BLaER1 (cell line): Measurements from ENCODE around the gene ESYT1.

ENCODE experiments used
- H3K27ac ChIP-seq: shearing (Covaris generic); formaldehyde crosslinking; 2 replicates; pipeline ENCODE4 v1.8.1; 2022
- H3K27me3 ChIP-seq: shearing (Covaris generic); formaldehyde crosslinking; 2 replicates; pipeline ENCODE4 v1.8.1; 2022
- H3K36me3 ChIP-seq: shearing (Covaris generic); formaldehyde crosslinking; 2 replicates; pipeline ENCODE4 v1.8.1; 2022
- H3K4me1 ChIP-seq: shearing (Covaris generic); formaldehyde crosslinking; 2 replicates; pipeline ENCODE4 v1.8.1; 2022
- H3K4me2 ChIP-seq: shearing (Covaris generic); formaldehyde crosslinking; 2 replicates; pipeline ENCODE4 v1.8.1; 2022
- H3K4me3 ChIP-seq: shearing (Covaris generic); formaldehyde crosslinking; 2 replicates; pipeline ENCODE4 v1.8.1; 2022
- H3K9ac ChIP-seq: shearing (Covaris generic); formaldehyde crosslinking; 2 replicates; pipeline ENCODE4 v1.8.1; 2022
- H3K9me3 ChIP-seq: shearing (Covaris generic); formaldehyde crosslinking; 2 replicates; pipeline ENCODE4 v1.8.1; 2022
- H4K20me1 ChIP-seq: shearing (Covaris generic); formaldehyde crosslinking; 2 replicates; pipeline ENCODE4 v1.8.1; 2022
- Cebpa-rat ChIP-seq: shearing (Covaris generic); IDR thresholded peaks from 2 replicates; pipeline ENCODE4 v1.8.1; 2022

Gene ESYT1

DNA sequence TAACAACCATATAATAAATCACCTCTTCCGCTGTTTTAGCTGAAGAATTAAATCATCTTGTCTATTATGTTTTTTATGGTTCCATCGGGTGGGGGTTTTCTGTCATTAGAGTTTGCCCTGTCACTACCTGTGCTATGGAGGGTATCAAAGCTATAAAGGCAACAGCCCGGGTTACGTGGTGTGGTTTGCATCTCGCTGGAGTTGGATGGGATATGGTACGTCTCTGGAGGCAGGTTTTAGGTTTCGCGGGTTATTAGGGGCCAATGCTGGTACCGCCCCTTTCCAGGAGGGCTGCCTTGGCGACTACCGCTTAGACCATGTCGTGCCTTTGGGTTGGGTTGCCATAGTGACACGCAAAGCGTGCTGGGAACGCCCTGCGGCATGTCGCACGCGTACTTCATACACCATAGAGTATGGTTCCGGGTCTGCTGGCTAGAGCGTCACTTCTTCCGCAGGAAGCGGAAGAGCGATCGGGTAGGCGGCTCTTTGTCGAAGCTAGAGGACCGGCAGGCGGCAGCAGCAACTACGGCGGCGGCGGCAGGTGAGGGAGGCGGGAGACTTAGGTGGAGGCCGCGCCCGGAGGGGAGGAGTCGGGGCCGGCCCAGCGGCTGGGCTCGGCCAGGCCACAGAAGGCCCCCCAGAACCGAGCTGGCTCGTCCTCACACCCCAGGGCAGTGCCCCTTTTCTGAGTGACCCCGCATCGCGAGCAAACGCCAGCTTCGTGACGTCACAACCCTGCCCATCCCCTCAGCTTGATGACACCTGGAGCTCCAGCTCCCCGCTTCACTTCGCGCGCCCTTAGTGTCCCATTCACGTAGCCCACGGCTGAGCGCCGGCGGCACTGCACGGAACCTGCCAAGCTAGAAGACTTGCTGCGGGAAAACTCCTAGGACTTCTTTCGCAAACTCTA is 10.0 kb upstream of the ESYT1 start, which contains the start of gene ZC3H10:
Gene ZC3H10 (plus strand): TSS at position 489 of the 910 bp plus-strand sequence. CDS start 2,297 bp downstream, outside the sequence.
- TF ChIP-seq Cebpa-rat, result no peak

DNA sequence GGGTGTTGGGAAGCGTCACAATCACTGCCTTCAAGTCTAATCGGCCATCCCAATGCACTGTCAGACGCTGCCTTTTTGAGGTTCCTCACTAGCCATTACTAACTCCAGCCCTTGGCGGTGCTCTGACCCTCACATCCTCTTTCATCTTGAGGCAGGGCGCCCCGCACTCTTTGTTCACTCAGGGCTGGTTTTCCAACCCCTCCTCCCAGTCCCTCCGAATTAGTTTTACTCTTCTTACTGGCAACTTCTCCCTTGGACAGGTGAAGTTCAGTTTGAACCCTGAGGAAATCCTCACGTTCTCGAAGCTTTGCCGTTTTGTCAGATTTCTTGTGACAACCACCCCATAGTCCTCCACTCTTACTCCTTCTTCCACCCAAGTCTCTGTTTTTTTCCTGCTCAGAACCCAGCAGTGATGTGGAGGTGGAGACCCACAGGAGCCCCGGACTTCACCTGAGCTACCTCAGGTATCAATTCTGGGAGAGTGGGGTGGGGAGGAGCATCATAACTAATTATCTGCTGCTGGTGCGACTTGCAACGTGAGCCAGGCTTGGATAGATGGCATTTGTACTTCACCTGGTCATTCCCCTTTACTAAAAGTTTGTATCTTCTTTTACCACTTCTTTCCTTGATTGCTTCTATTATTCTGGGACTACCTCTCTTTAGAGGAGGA is 9.2 kb upstream of the ESYT1 start:
- Histone ChIP-seq H3K9me3 (no peaks in the 10 kb centered on the region), H3K4me2 (peak overlapping the region; percentile 93), H3K27ac (peak overlapping the region; percentile 74), H3K36me3 (peaks cover 30% of the 10 kb centered on the region), H3K27me3 (no peaks in the 10 kb centered on the region), H3K4me1 (peaks cover 25% of the 10 kb centered on the region), H4K20me1 (peaks cover 9% of the 10 kb centered on the region; the same call in 1 of the 2 replicates), H3K9ac (peak overlapping the region; percentile 81), H3K4me3 (peak overlapping the region; percentile 78)
- no peak for TF ChIP-seq Cebpa-rat

More for the DNA sequence above, 10.0 kb upstream of the ESYT1 start, which contains the start of gene ZC3H10:
- no peaks in the 10 kb centered on the region for H3K27me3 ChIP-seq
- peak within 1 kb of the TSS; percentile 94 for H3K27ac ChIP-seq
- H3K36me3 ChIP-seq, result peaks cover 38% of the 10 kb centered on the region
- peaks cover 9% of the 10 kb centered on the region; the same call in 1 of the 2 replicates for H4K20me1 ChIP-seq
- peak within 1 kb of the TSS; percentile 93 for H3K4me2 ChIP-seq
- no peaks in the 10 kb centered on the region for H3K9me3 ChIP-seq
- H3K4me3 ChIP-seq, result peak within 1 kb of the TSS; percentile 78
- peaks cover 25% of the 10 kb centered on the region for H3K4me1 ChIP-seq
- H3K9ac ChIP-seq, result peak within 1 kb of the TSS; percentile 95

GRCh38 chr12:56119361-56119796 is 8.7 kb upstream of the ESYT1 start:
- H3K36me3 ChIP-seq, result peaks cover 24% of the 10 kb centered on the region
- H3K9ac ChIP-seq, result peak overlapping the region; percentile 81
- peaks cover 25% of the 10 kb centered on the region for H3K4me1 ChIP-seq
- TF ChIP-seq Cebpa-rat, result no peak
- no peaks in the 10 kb centered on the region for H3K27me3 ChIP-seq
- H3K27ac ChIP-seq, result peak overlapping the region; percentile 74; the same call in 1 of the 2 replicates
- peaks cover 9% of the 10 kb centered on the region; the same call in 1 of the 2 replicates for H4K20me1 ChIP-seq
- H3K4me3 ChIP-seq, result peak overlapping the region; percentile 78
- H3K4me2 ChIP-seq, result peak overlapping the region; percentile 93
- no peaks in the 10 kb centered on the region for H3K9me3 ChIP-seq

DNA sequence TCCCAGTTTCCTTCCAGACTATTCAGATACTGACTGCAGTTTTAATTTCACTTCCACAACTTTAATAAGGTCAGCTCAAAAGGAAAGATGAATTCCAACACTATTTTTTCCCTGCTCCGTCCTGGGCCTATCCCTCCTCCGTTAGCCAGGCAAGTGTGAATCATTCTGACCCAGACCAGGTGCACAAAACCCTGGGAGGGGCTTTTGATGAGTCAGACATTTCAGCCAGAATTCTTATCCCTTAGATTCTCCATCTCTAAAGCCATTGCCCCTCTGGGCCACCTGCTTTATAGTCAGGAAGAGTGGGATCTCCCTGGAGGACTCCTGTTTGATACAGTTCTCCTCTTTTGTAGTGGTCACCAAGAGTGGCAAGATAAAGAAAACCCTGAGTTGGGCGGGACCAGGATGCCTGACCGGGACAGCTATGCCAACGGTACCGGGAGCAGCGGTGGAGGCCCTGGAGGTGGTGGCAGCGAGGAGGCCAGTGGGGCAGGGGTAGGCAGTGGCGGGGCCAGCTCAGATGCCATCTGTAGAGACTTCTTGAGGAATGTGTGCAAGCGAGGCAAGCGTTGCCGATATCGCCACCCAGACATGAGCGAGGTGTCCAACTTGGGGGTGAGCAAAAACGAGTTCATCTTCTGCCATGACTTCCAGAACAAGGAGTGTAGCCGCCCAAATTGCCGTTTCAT is 7.8 kb upstream of the ESYT1 start:
- H3K4me2 ChIP-seq, result peak overlapping the region; percentile 93
- H3K9ac ChIP-seq, result no peak overlapping the region; the same call in 1 of the 2 replicates
- H3K27ac ChIP-seq, result no peak overlapping the region
- no peaks in the 10 kb centered on the region for H3K9me3 ChIP-seq
- H4K20me1 ChIP-seq, result peaks cover 9% of the 10 kb centered on the region; the same call in 1 of the 2 replicates
- TF ChIP-seq Cebpa-rat, result no peak
- H3K36me3 ChIP-seq, result peaks cover 25% of the 10 kb centered on the region
- no peaks in the 10 kb centered on the region for H3K27me3 ChIP-seq
- H3K4me3 ChIP-seq, result no peak overlapping the region
- H3K4me1 ChIP-seq, result peaks cover 28% of the 10 kb centered on the region

- Histone ChIP-seq H4K20me1 (peaks cover 9% of the 10 kb centered on the region; the same call in 1 of the 2 replicates), H3K27me3 (no peaks in the 10 kb centered on the region), H3K9me3 (no peaks in the 10 kb centered on the region), H3K27ac (no peak overlapping the region), H3K36me3 (peaks cover 26% of the 10 kb centered on the region), H3K4me2 (no peak overlapping the region), H3K4me1 (peaks cover 33% of the 10 kb centered on the region), H3K4me3 (no peak overlapping the region), H3K9ac (0 out of 2 replicates have a peak overlapping the region, but pooled peaks have one; percentile 15)
- TF ChIP-seq Cebpa-rat, result no peak
Observed at GRCh38 chr12:56121204-56121870, 6.7 kb upstream of the ESYT1 start.

DNA sequence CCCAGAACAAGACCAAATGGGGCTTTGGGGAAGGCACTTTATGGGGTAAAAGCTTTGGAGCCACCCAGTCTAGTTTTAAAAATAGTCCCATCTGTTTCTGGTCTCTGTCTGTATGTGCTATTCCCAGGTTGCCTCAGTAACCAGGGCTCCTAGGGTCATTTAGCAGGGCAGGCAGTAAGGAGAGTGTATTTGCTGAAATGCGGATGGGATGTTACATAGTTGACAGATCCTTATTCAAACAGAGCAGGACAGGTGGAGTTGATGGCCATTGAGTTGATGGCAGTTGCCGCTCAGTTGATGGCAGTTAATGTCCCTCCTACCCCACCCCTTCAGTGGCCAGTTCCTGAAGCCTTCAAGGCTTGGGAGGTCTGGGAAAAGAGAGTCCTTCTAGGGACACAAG is 5.4 kb upstream of the ESYT1 start:
- H3K9me3 ChIP-seq, result no peaks in the 10 kb centered on the region

DNA sequence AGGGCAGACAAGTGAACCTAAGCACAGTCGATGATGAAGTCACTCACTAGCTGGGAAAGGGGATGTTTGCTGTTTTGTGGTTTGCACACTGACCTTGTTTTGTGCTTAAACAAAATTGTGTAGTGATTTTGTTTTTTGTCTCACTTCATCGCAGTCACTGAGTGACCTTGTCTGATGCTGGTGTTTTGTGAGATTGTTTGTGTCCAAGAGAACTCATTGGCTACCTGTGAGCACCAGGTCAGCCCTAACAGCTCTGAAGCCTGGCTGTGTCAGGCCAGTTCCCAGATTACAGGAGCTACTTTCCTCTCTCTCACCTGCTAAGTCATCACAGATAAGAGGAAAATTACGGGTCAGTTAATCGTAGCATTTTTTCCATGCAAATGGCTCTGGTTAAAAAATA is 3.9 kb upstream of the ESYT1 start:
- Histone ChIP-seq H3K9me3 (no peaks in the 10 kb centered on the region), H4K20me1 (no peaks in the 10 kb centered on the region), H3K36me3 (peaks cover 26% of the 10 kb centered on the region), H3K9ac (peak overlapping the region; percentile 26; the same call in 1 of the 2 replicates), H3K27me3 (no peaks in the 10 kb centered on the region), H3K4me2 (no peak overlapping the region), H3K4me1 (peaks cover 42% of the 10 kb centered on the region), H3K27ac (no peak overlapping the region), H3K4me3 (no peak overlapping the region)
- TF ChIP-seq Cebpa-rat, result no peak

More for the DNA sequence above, 5.4 kb upstream of the ESYT1 start:
- Histone ChIP-seq H3K9ac (no peak overlapping the region), H3K27ac (no peak overlapping the region), H4K20me1 (peaks cover 2% of the 10 kb centered on the region; the same call in 1 of the 2 replicates), H3K4me3 (no peak overlapping the region), H3K4me2 (no peak overlapping the region), H3K4me1 (peaks cover 46% of the 10 kb centered on the region), H3K36me3 (peaks cover 26% of the 10 kb centered on the region), H3K27me3 (no peaks in the 10 kb centered on the region)
- TF ChIP-seq Cebpa-rat, result no peak

GRCh38 chr12:56126732-56127239 is 1.3 kb upstream of the ESYT1 start:
- peak overlapping the region; percentile 64 for H3K27ac ChIP-seq
- peak overlapping the region; percentile 72 for H3K9ac ChIP-seq
- peak overlapping the region; percentile 88; the same call in 1 of the 2 replicates for H3K4me3 ChIP-seq

More at GRCh38 chr12:56126732-56127239, 1.3 kb upstream of the ESYT1 start:
- H3K9me3 ChIP-seq, result no peaks in the 10 kb centered on the region
- peaks cover 54% of the 10 kb centered on the region for H3K4me1 ChIP-seq
- H4K20me1 ChIP-seq, result no peaks in the 10 kb centered on the region; the same call in 1 of the 2 replicates
- peak overlapping the region; percentile 90 for H3K4me2 ChIP-seq
- TF ChIP-seq Cebpa-rat, result no peak
- peaks cover 25% of the 10 kb centered on the region for H3K36me3 ChIP-seq
- no peaks in the 10 kb centered on the region for H3K27me3 ChIP-seq
